Stimulated activated CD4-positive, alpha-beta T cell treated with anti-CD3 and anti-CD28 coated beads, Interleukin-12 subunit alpha, Interleukin-12 subunit beta, amount 100 ng/mL, for 24 hours (primary cell): ENCODE measurements around the gene SMPX.

ENCODE experiments used
- DNase-seq, 2 experiments: peaks; one replicate each; pipeline ENCODE4 v3.0.0-alpha.2; 2020; ENCODE audit warnings: low read depth in 2 of 2

SMPX gene

GRCh38 chrX:21657318-21658151 is 100.4 kb downstream of the SMPX start:
- DNase-seq, result no peak

- DNase-seq, result no peak
These were observed 101.2 kb downstream of the SMPX start for GRCh38 chrX:21656587-21657317.
